ENCODE measurements around the gene CHURC1. TPM values are rescaled to one million over a fixed set of nuclear protein-coding genes. Genes with fewer than 3 reads are reported as not detected.

CHURC1 gene
- total and polyA plus RNA-seq, 4 donors: 18.8 to 174 (median 34.6) TPM

GRCh38 chr14:64885559-64885958 is 28.7 kb upstream of the CHURC1 start:
- no peak for DNase-seq (ENCODE audit: low spot score)
- no peak overlapping the region for H3K27ac ChIP-seq (ENCODE audit: low read depth in 1 of 2, low read length in 2 of 2)
- peaks cover 0 to 4% (median 3%) of the 10 kb centered on the region in 4 donors for H3K4me1 ChIP-seq (ENCODE audit: control insufficient read depth in 4 of 4, insufficient read depth in 4 of 4, low read length in 3 of 4)
- no peaks in the 10 kb centered on the region for H3K9me3 ChIP-seq (ENCODE audit: control insufficient read depth in 4 of 4, low read length in 3 of 4)
- no peak overlapping the region for H3K4me3 ChIP-seq (ENCODE audit: low read depth in 1 of 3, low read length in 3 of 3)
- 98% methylated on average over 2 of the region's 2 CpGs for WGBS
- TF ChIP-seq MAX (IDR thresholded peaks at IDR 0.05) (no peak), ATF3 (IDR thresholded peaks at IDR 0.05) (no peak), HNF4A (conservative IDR thresholded peaks at IDR 0.05) (no peak), RAD21 (IDR thresholded peaks at IDR 0.05) (no peak)
- no peak overlapping the region for H3K9ac ChIP-seq (ENCODE audit: low read depth in 1 of 2, low read length in 2 of 2)
- H3K27me3 ChIP-seq (ENCODE audit: control insufficient read depth in 4 of 4, insufficient read depth in 4 of 4, low read length in 3 of 4): no peaks in the 10 kb centered on the region
- no peaks in the 10 kb centered on the region for H3K36me3 ChIP-seq (ENCODE audit: control insufficient read depth in 4 of 4, insufficient read depth in 3 of 4, low read depth in 1 of 4, low read length in 3 of 4)

GRCh38 chr14:64889352-64889751 is 24.9 kb upstream of the CHURC1 start:
- H3K4me3 ChIP-seq (ENCODE audit: low read depth in 1 of 3, low read length in 3 of 3): no peak overlapping the region
- DNase-seq (ENCODE audit: low spot score): no peak
- H3K27ac ChIP-seq (ENCODE audit: low read depth in 1 of 2, low read length in 2 of 2): no peak overlapping the region
- TF ChIP-seq RXRA (IDR thresholded peaks at IDR 0.05) (no peak), ZBTB33 (IDR thresholded peaks at IDR 0.05) (no peak)
- H3K9ac ChIP-seq (ENCODE audit: low read depth in 1 of 2, low read length in 2 of 2): no peak overlapping the region
- no peaks in the 10 kb centered on the region for H3K9me3 ChIP-seq (ENCODE audit: control insufficient read depth in 4 of 4, low read length in 3 of 4)
- peaks cover 0 to 5% (median 2%) of the 10 kb centered on the region in 4 donors for H3K4me1 ChIP-seq (ENCODE audit: control insufficient read depth in 4 of 4, insufficient read depth in 4 of 4, low read length in 3 of 4)
- H3K36me3 ChIP-seq (ENCODE audit: control insufficient read depth in 4 of 4, insufficient read depth in 3 of 4, low read depth in 1 of 4, low read length in 3 of 4): no peaks in the 10 kb centered on the region
- H3K27me3 ChIP-seq (ENCODE audit: control insufficient read depth in 4 of 4, insufficient read depth in 4 of 4, low read length in 3 of 4): no peaks in the 10 kb centered on the region
- WGBS: 91% methylated on average over 6 of the region's 6 CpGs

GRCh38 chr14:64891173-64891838 is 22.9 kb upstream of the CHURC1 start:
- Histone ChIP-seq H3K9ac (ENCODE audit: low read depth in 1 of 2, low read length in 2 of 2) (no peak overlapping the region), H3K36me3 (ENCODE audit: control insufficient read depth in 4 of 4, insufficient read depth in 3 of 4, low read depth in 1 of 4, low read length in 3 of 4) (no peaks in the 10 kb centered on the region), H3K4me3 (ENCODE audit: low read depth in 1 of 3, low read length in 3 of 3) (no peak overlapping the region), H3K4me1 (ENCODE audit: control insufficient read depth in 4 of 4, insufficient read depth in 4 of 4, low read length in 3 of 4) (peaks cover 0 to 5% (median 2%) of the 10 kb centered on the region in 4 donors), H3K27ac (ENCODE audit: low read depth in 1 of 2, low read length in 2 of 2) (no peak overlapping the region), H3K9me3 (ENCODE audit: control insufficient read depth in 4 of 4, low read length in 3 of 4) (no peaks in the 10 kb centered on the region), H3K27me3 (ENCODE audit: control insufficient read depth in 4 of 4, insufficient read depth in 4 of 4, low read length in 3 of 4) (no peaks in the 10 kb centered on the region)
- WGBS: 81% methylated on average over 4 of the region's 4 CpGs
- DNase-seq (ENCODE audit: low spot score): no peak
- TF ChIP-seq RXRA (IDR thresholded peaks at IDR 0.05): no peak
- TF ChIP-seq ZBTB33 (IDR thresholded peaks at IDR 0.05): no peak
- TF ChIP-seq REST (IDR thresholded peaks at IDR 0.05): no peak
- TF ChIP-seq JUND (IDR thresholded peaks at IDR 0.05): no peak
- TF ChIP-seq ATF3 (IDR thresholded peaks at IDR 0.05): no peak
- TF ChIP-seq YY1 (IDR thresholded peaks at IDR 0.05): no peak
